AG08395 (cell line): ENCODE measurements around the gene NALCN.

Experiments used
- DNase-seq: peaks from one replicate; pipeline ENCODE4 v3.0.0; 2012; ENCODE audit warnings: mixed read lengths, low spot score

NALCN gene

GRCh38 chr13:101289764-101290163, 126.5 kb downstream of the NALCN start:
- DNase-seq: peak; percentile 53

GRCh38 chr13:101283782-101284181, 132.5 kb downstream of the NALCN start:
- no peak for DNase-seq

DNA sequence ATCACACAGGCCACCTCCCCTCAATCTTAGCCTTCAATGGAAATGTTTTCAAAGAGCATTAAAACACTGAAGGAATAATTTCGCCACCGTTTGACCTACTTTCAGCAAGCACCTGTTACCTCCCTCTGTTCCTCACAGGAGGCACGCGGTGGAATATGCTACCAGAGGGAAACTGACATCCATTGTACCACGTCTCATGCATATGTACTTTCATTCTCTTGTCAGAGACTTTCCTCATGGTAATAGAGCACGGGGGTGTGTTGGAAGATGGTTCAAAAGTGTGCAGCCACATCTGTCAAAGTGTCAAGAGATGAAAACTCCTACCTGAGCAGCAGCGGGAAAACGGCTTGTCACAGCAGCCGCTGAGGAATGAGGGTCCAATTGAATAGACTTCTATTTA, 143.4 kb downstream of the NALCN start:
- DNase-seq: no peak

- DNase-seq: no peak
Observed at GRCh38 chr13:101271681-101272245, 144.5 kb downstream of the NALCN start.

DNA sequence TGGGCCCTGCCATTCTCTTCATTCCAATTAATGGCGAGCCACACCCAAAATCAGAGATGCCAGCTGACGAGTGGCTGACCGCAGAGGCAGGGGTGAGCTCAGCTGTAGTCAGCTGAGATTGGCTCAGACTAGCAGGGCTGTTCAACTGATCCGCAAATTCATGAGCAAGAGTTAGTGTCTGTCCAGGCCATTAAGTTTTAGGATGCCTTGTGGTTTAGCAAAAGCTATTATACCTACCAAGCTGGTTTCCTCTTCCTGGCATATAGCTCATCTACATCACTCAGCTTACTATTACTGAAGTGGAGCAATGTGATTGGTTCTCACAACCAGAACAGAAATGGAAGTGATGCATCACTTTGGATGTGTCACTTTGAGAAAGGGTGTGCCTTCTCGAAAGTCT, 148.7 kb downstream of the NALCN start:
- peak; percentile 66 for DNase-seq

DNA sequence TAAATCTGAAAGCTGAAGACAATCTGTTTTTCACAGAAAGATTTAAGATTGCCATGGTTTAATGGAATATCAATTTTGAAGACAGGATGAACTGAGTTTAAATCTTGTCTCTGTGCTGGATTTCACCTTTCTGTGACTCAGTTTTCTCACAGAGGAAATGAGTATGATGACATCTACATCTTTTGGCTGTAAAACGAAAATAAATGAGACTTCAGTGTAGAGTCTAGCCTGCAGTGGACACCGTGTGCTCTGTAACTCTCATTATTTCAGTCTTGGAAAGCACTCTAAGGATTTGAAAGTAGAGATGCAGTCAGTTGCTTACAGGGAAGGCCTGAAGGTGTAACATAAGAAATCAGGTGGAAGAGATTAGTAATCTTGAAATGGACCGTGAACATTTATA, 150.4 kb downstream of the NALCN start:
- DNase-seq: no peak

DNA sequence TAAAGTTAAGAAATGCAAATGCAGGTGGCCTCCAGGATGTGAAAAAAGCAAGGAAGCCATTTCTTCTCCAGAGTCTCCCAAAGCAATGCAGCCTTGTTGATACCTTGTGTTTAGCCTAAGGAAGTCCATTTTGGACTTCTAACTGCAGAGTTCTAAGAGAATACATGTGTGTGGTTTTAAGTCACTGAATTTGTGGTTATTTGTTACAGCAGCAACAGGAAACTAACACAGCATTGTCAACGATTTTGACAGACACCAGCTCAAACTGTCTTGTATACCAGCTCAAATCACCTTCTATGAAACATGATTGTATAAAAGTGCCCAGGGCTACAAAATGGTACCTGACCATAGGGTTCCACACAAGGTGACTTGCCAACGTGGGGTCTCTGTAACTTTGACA, 151.4 kb downstream of the NALCN start:
- no peak for DNase-seq

DNA sequence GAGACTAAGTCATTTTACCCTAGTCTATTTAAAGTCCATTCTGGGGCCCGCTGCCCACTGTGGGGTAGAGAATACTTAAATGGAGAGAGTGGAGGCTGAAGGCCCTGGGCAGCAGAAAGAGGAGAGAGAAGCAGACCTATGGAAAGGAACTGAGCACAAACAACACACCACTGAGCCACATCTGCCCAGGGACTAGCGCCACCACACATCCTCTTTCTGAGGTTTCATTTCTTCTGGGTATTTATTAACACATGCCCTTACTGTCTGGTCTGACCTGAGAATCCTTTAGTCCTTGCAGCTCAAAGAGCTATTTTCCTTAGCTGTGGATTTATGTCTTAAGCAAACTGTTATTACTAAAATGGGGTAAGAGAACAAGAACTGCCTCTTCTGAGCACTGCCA, 154.0 kb downstream of the NALCN start:
- no peak for DNase-seq

DNA sequence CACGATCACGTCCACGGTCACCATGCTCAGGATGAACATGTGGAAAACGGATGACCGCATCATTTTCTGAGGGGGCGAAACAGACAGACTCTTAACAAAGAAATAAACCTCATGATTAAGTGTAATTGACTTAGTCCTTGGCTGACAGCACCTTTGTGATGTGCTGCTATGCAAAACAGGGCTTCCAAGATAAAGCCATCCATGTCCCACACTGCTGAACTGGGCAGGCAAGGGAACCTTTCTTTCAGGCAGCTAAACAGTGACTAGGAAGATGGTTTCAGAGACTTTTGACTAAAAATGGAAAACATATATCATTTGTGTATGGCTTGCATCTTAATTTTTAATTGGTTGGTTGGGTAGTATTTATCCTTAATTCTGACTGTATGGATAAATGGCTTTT, 157.8 kb downstream of the NALCN start:
- DNase-seq: no peak

GRCh38 chr13:101258071-101258470, 158.2 kb downstream of the NALCN start:
- DNase-seq: peak; percentile 88

- no peak for DNase-seq
Observed at GRCh38 chr13:101248739-101249514, 167.4 kb downstream of the NALCN start.

- no peak for DNase-seq
Observed at GRCh38 chr13:101242720-101243119, 173.6 kb downstream of the NALCN start.

- DNase-seq: no peak
Observed at GRCh38 chr13:101238555-101238954, 177.8 kb downstream of the NALCN start.

DNA sequence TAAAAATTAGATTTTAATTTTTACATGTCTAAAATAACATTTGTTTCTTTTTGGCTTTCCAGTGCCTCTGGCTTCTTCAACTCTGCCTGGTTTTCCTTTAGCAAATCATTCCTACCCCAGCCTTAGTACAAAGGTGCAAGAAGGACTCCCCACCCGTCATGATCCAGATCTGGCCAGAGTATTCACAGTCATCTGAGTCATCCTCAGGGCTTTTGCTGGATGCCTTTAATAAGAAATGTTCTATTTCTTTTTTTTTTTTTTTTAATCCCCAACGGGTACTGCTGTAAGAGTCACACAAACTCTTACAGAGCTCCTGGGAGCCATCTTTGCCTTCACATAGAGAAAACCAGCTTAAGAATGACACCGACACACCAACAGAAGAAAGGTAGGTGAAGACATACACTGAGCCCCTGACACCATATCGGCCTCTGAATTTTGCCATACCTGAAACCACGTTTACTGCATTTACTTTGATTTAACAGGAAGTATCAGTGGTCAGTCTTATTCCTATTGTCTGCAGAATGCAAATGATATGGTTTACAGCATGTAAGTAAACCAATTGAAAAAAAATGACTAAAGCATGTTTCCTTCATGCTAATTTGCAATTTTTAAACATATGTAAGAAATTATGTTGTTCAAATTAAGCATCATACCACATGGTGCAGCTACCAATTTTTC, 184.4 kb downstream of the NALCN start:
- DNase-seq: peak; percentile 65

DNA sequence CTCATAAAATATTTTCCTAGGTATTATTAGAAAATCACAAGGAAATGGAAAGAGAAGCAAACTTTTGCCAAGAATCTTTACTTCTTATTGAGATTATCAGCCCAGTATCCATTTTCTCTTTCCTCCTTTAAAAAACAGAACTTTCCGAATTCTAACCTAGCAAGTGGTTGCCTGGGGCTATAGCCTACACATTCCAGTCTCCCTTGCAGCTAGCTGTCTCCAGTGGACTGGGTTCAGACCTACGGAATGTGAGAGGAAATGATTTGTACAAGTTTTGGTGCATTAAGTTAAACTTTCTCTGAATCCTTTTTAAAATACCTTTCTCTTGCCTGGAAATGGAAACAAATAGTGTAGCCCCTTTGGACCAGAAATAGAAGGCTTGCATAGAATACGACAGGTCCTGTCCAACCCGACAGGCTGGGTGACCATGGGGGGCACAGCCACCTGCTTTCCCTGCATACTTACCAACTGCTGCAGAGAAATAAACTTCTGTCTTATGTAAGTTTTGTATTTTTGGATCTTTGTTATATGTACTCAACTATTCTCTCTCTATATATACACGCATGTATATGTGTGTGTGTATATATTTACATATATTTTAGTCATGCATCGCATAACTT, 185.9 kb downstream of the NALCN start:
- DNase-seq: no peak

- no peak for DNase-seq
Observed at GRCh38 chr13:101219609-101220265, 196.6 kb downstream of the NALCN start.

- DNase-seq: no peak
Observed at GRCh38 chr13:101218484-101218883, 197.8 kb downstream of the NALCN start.

- no peak for DNase-seq
Observed at GRCh38 chr13:101217086-101217485, 199.2 kb downstream of the NALCN start.

GRCh38 chr13:101211261-101211660, 205.0 kb downstream of the NALCN start:
- peak; percentile 46 for DNase-seq

- no peak for DNase-seq
Observed at GRCh38 chr13:101210774-101211173, 205.5 kb downstream of the NALCN start.

GRCh38 chr13:101209206-101209893, 207.0 kb downstream of the NALCN start:
- DNase-seq: no peak

DNA sequence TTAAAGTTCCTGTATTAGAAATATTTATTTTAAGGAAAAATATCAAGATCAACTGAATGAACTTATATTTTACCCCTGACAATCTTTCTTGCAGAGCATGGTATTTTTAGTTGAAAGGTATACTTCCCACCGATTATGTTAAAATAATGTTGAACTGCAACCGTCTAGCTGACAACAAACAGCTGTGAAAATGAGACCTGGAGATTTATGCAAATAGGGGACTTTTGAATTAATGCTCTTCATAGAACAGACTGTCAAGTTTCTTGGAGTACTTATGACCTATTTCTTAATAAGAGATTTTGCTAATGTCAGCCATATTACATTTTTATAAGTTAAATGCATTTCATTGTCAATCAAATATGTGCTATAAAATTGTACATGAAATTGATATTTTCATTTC, 210.9 kb downstream of the NALCN start:
- DNase-seq: no peak
